OCI-LY3 (cell line): ENCODE data around the gene NRXN2.

ENCODE experiments used
- EZH2phosphoT487 ChIP-seq: fragments of 200-600 bp; shearing (Covaris generic); IDR thresholded peaks from 2 replicates; pipeline ENCODE4 v1.6.1; 2018; ENCODE audit warnings: antibody characterized with exemption, mixed run types, low read depth
- TF ChIP-seq, protein P1 (sequence below): fragments of 200-600, 300-600 bp; sonication (generic); IDR thresholded peaks from 2 replicates; pipeline ENCODE4 v1.5.1; 2014; ENCODE audit warnings: antibody characterized with exemption, low read length, low read depth

- TF ChIP-seq, protein P1, sequence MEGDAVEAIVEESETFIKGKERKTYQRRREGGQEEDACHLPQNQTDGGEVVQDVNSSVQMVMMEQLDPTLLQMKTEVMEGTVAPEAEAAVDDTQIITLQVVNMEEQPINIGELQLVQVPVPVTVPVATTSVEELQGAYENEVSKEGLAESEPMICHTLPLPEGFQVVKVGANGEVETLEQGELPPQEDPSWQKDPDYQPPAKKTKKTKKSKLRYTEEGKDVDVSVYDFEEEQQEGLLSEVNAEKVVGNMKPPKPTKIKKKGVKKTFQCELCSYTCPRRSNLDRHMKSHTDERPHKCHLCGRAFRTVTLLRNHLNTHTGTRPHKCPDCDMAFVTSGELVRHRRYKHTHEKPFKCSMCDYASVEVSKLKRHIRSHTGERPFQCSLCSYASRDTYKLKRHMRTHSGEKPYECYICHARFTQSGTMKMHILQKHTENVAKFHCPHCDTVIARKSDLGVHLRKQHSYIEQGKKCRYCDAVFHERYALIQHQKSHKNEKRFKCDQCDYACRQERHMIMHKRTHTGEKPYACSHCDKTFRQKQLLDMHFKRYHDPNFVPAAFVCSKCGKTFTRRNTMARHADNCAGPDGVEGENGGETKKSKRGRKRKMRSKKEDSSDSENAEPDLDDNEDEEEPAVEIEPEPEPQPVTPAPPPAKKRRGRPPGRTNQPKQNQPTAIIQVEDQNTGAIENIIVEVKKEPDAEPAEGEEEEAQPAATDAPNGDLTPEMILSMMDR, result no peak
- TF ChIP-seq EZH2phosphoT487, result no peak
These were observed 38.6 kb downstream of the NRXN2 start for GRCh38 chr11:64684357-64684756.
